Fibroblast of the conjunctiva (primary cell): ENCODE data around the gene QARS1.

Experiments
- DNase-seq: peaks from one replicate; pipeline ENCODE4 v3.0.0-alpha.2; 2010; ENCODE audit warnings: low read depth

QARS1 gene

DNA sequence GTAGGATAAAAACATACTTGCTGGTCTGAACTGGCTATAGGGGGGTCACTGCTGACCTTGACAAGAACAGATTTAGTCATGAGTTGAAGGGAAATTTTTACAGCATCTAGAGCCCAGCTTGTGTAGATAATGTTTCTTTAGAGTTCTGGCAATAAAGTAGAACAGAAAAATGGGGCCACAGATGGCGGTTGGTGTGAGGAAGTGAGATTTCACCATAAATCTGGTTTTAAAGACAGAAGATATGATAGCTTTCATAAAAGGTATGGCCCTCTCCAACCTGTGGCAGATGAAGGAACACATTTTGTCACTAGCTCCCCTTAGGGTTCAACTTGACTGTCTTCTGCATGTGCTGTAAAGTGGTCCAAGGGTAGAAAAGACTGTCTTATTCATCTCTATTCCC, 51.0 kb downstream of the QARS1 start:
- no peak for DNase-seq
